H1 (cell line): ENCODE data around the gene RALGAPB. TPM values are rescaled to one million over a fixed set of nuclear protein-coding genes. Genes with fewer than 3 reads are reported as not detected.

Experiments
- CTCF ChIA-PET: fragments of 300-600 bp; sonication (Branson Sonifier 250); formaldehyde crosslinking; loops from one replicate; lab custom pipeline; 2021; ENCODE audit not compliant: partially characterized antibody; lab: Charles Lee
- POLR2A ChIA-PET: fragments of 300-600 bp; sonication (Branson Sonifier 250); formaldehyde crosslinking; loops from one replicate; lab custom pipeline; 2021; ENCODE audit warnings: inconsistent platforms; ENCODE audit not compliant: partially characterized antibody; lab: Charles Lee
- DNase-seq, 2 experiments: peaks; one replicate each; pipeline versions ENCODE4 v3.0.0 to v3.0.0-alpha.2; 2010 to 2022; ENCODE audit warnings: low spot score in 2 of 2, low read depth in 1 of 2, mixed read lengths in 1 of 2
- FAIRE-seq: peaks from 2 replicates; lab custom pipeline; 2011; peaks lifted over from hg19 to GRCh38; lab: Jason Lieb, UNC
- H2AFZ ChIP-seq: 2 replicates; pipeline ENCODE4 v1.8.1; 2012; ENCODE audit warnings: low read length, inconsistent platforms
- H2AK5ac ChIP-seq: 2 replicates; pipeline ENCODE4 v1.6.1; 2013; ENCODE audit warnings: low read depth, low read length
- H2BK120ac ChIP-seq: replicated peaks from 2 replicates; pipeline ENCODE3; 2013; ENCODE audit warnings: low read depth, low read length, inconsistent platforms
- H2BK12ac ChIP-seq: 2 replicates; pipeline ENCODE4 v1.6.1; 2013; ENCODE audit warnings: low read depth, low read length
- H2BK15ac ChIP-seq: 2 replicates; pipeline ENCODE4 v1.6.1; 2013; ENCODE audit warnings: low read length
- H2BK20ac ChIP-seq: 2 replicates; pipeline ENCODE4 v1.6.1; 2013; ENCODE audit warnings: low read length
- H2BK5ac ChIP-seq: 2 replicates; pipeline ENCODE4 v1.6.1; 2013; ENCODE audit warnings: low read depth, low read length
- H3K14ac ChIP-seq: 2 replicates; pipeline ENCODE4 v1.6.1; 2013; ENCODE audit warnings: inconsistent platforms; ENCODE audit not compliant: insufficient read length
- H3K18ac ChIP-seq: 2 replicates; pipeline ENCODE4 v1.6.1; 2013; ENCODE audit warnings: low read length; ENCODE audit errors: extremely low read depth
- H3K23ac ChIP-seq: 2 replicates; pipeline ENCODE4 v1.6.1; 2013; ENCODE audit warnings: inconsistent platforms; ENCODE audit not compliant: insufficient read length
- H3K23me2 ChIP-seq: 2 replicates; pipeline ENCODE4 v1.6.1; 2013; ENCODE audit warnings: low read depth, low read length
- H3K27ac ChIP-seq: 2 replicates; pipeline ENCODE4 v1.6.1; 2011; ENCODE audit warnings: low read depth, low read length, inconsistent platforms
- H3K27me3 ChIP-seq, 4 experiments: replicated peaks in 1 of 4; 1 replicate in 1 of 4; 2 replicates in 3 of 4; pipeline versions ENCODE4 v1.6.1 to v1.8.1; 2011 to 2013; ENCODE audit warnings: low read length in 3 of 4, mild to moderate bottlenecking in 3 of 4, inconsistent platforms in 2 of 4, mixed read lengths in 2 of 4, moderate library complexity in 1 of 4; ENCODE audit not compliant: control insufficient read depth in 3 of 4, insufficient read depth in 3 of 4; ENCODE audit errors: extremely low read depth in 1 of 4
- H3K36me3 ChIP-seq, 4 experiments: 2 replicates each; pipeline versions ENCODE4 v1.6.1 to v1.8.1; 2011 to 2013; ENCODE audit warnings: mild to moderate bottlenecking in 4 of 4, low read length in 3 of 4, moderate library complexity in 2 of 4, control low read depth in 1 of 4, inconsistent platforms in 1 of 4; ENCODE audit not compliant: insufficient read depth in 4 of 4, control insufficient read depth in 2 of 4
- H3K4ac ChIP-seq: replicated peaks from 2 replicates; pipeline ENCODE3; 2013; ENCODE audit warnings: low read length, low read depth, mixed read lengths, inconsistent platforms; ENCODE audit not compliant: insufficient read length
- H3K4me1 ChIP-seq, 4 experiments: replicated peaks in 1 of 4; 1 replicate in 1 of 4; 2 replicates in 3 of 4; pipeline versions ENCODE4 v1.6.1 to v1.8.1; 2011 to 2013; ENCODE audit warnings: low read length in 3 of 4, inconsistent platforms in 2 of 4, mixed read lengths in 1 of 4; ENCODE audit not compliant: insufficient read depth in 4 of 4, control insufficient read depth in 3 of 4
- H3K4me2 ChIP-seq, 2 experiments: 2 replicates each; pipeline versions ENCODE4 v1.6.1 to v1.8.1; 2011 to 2013; ENCODE audit warnings: low read depth in 2 of 2, low read length in 2 of 2, control low read depth in 1 of 2, inconsistent platforms in 1 of 2, mild to moderate bottlenecking in 1 of 2; ENCODE audit not compliant: insufficient read depth in 1 of 2
- H3K4me3 ChIP-seq, 4 experiments: fragments of 200-600, 300-600 bp in 1 of 4; sonication (generic), shearing (Covaris generic), sonication (Bioruptor Twin) in 1 of 4; 2 replicates each; pipeline versions ENCODE4 v1.5.1 to v1.8.1; 2011 to 2016; ENCODE audit warnings: low read length in 4 of 4, low read depth in 3 of 4, control low read depth in 2 of 4, inconsistent platforms in 2 of 4, mild to moderate bottlenecking in 2 of 4, mixed read lengths in 1 of 4, moderate library complexity in 1 of 4; ENCODE audit not compliant: insufficient read depth in 2 of 4; ENCODE audit errors: extremely low read depth in 1 of 4
- H3K56ac ChIP-seq: replicated peaks from 2 replicates; pipeline ENCODE3; 2013; ENCODE audit warnings: low read depth, mild to moderate bottlenecking, mixed read lengths, low read length, inconsistent platforms; ENCODE audit not compliant: insufficient read length
- H3K79me1 ChIP-seq: 2 replicates; pipeline ENCODE4 v1.6.1; 2013; ENCODE audit warnings: low read depth, low read length, control low read depth
- H3K79me2 ChIP-seq, 2 experiments: 2 replicates each; pipeline versions ENCODE4 v1.6.1 to v1.8.1; 2012 to 2013; ENCODE audit warnings: low read length in 2 of 2, mild to moderate bottlenecking in 2 of 2, inconsistent platforms in 1 of 2; ENCODE audit not compliant: insufficient read depth in 2 of 2, control insufficient read depth in 1 of 2
- H3K9ac ChIP-seq, 4 experiments: replicated peaks in 1 of 4; 1 replicate in 1 of 4; 2 replicates in 3 of 4; pipeline versions ENCODE4 v1.6.1 to v1.8.1; 2011 to 2013; ENCODE audit warnings: low read depth in 3 of 4, low read length in 3 of 4, control low read depth in 2 of 4, mild to moderate bottlenecking in 2 of 4, moderate library complexity in 2 of 4, inconsistent platforms in 1 of 4; ENCODE audit errors: extremely low read depth in 1 of 4
- H3K9me3 ChIP-seq, 2 experiments: 2 replicates each; pipeline versions ENCODE4 v1.6.1 to v1.8.1; 2012 to 2013; ENCODE audit warnings: mild to moderate bottlenecking in 2 of 2, moderate library complexity in 2 of 2, control low read depth in 1 of 2, inconsistent platforms in 1 of 2, low read depth in 1 of 2, low read length in 1 of 2, mixed read lengths in 1 of 2; ENCODE audit not compliant: insufficient read depth in 2 of 2
- H4K20me1 ChIP-seq, 2 experiments: replicated peaks in 1 of 2; 2 replicates each; pipeline versions ENCODE3 to v1.8.1; 2011 to 2013; ENCODE audit warnings: inconsistent platforms in 2 of 2, low read length in 2 of 2, mild to moderate bottlenecking in 1 of 2; ENCODE audit not compliant: insufficient read depth in 2 of 2, control insufficient read depth in 1 of 2
- H4K5ac ChIP-seq: 2 replicates; pipeline ENCODE4 v1.6.1; 2013; ENCODE audit warnings: low read length, low read depth, mixed read lengths, inconsistent platforms; ENCODE audit not compliant: insufficient read length
- H4K8ac ChIP-seq: 2 replicates; pipeline ENCODE4 v1.8.0; 2013; ENCODE audit warnings: mild to moderate bottlenecking, moderate library complexity, low read length, inconsistent platforms; ENCODE audit not compliant: insufficient read depth; ENCODE audit errors: extremely low read depth
- H4K91ac ChIP-seq: replicated peaks from 2 replicates; pipeline ENCODE3; 2013; ENCODE audit warnings: low read length, mixed read lengths, inconsistent platforms; ENCODE audit not compliant: insufficient read length
- BCL11A ChIP-seq, 2 experiments: IDR thresholded peaks; one replicate each; pipeline ENCODE4 v1.6.1; 2011; ENCODE audit warnings: low read depth in 2 of 2, low read length in 2 of 2, mild to moderate bottlenecking in 2 of 2
- CBX8 ChIP-seq: fragments of 300-800, 300-1000 bp; sonication (generic); IDR thresholded peaks from 2 replicates; pipeline ENCODE4 v1.7.1; 2016; ENCODE audit warnings: low read depth, low read length, borderline replicate concordance
- CREB1 ChIP-seq: IDR thresholded peaks from 2 replicates; pipeline ENCODE4 v1.6.1; 2012; ENCODE audit warnings: inconsistent platforms
- GTF2F1 ChIP-seq: IDR thresholded peaks from 2 replicates; pipeline ENCODE4 v1.6.1; 2012; ENCODE audit warnings: low read depth, low read length, improper control_type of control experiment, borderline replicate concordance
- JUN ChIP-seq: IDR thresholded peaks from 2 replicates; pipeline ENCODE4 v1.6.1; 2011; ENCODE audit warnings: low read depth, mild to moderate bottlenecking, improper control_type of control experiment, low read length
- MAFK ChIP-seq: IDR thresholded peaks from 2 replicates; pipeline ENCODE4 v1.6.1; 2012; ENCODE audit warnings: low read depth, mild to moderate bottlenecking, improper control_type of control experiment, low read length
- NRF1 ChIP-seq: IDR thresholded peaks from 2 replicates; pipeline ENCODE4 v1.6.1; 2011; ENCODE audit warnings: mild to moderate bottlenecking, low read depth, low read length, improper control_type of control experiment
- PHF8 ChIP-seq: fragments of 200-600 bp; sonication (generic); conservative IDR thresholded peaks from 2 replicates; pipeline ENCODE4 v1.7.1; 2012; ENCODE audit warnings: low read depth, mild to moderate bottlenecking, inconsistent platforms, low read length, moderate library complexity
- TBP ChIP-seq: IDR thresholded peaks from 2 replicates; pipeline ENCODE4 v1.6.1; 2011; ENCODE audit warnings: low read depth, low read length, improper control_type of control experiment
- WGBS, 2 experiments: shearing (Covaris generic) in 1 of 2; methylation state at CpG; one replicate each; pipeline versions ENCODE4 v1.1.6 to v1.1.7; 2013 to 2015; ENCODE audit warnings: low lambda C conversion rate in 2 of 2, mixed read lengths in 2 of 2, inconsistent platforms in 1 of 2, low coverage in 1 of 2, missing lambda C conversion rate in 1 of 2; ENCODE audit not compliant: insufficient replicate concordance in 2 of 2, insufficient coverage in 1 of 2, insufficient read length in 1 of 2; ENCODE audit errors: extremely low coverage in 1 of 2, missing lambda C conversion rate in 1 of 2; 5-methylcytosine and 5-hydroxymethylcytosine counted together
- polyA plus RNA-seq, 7 experiments: library from polyadenylated mRNA; depleted of rRNA in 3 of 7; stranded (reverse) in 5 of 7; unstranded in 2 of 7; fragments of >200 nt in 5 of 7; fragments of 200-250 nt in 2 of 7; gene quantifications; 1 replicate in 5 of 7; 2 replicates in 1 of 7; 4 replicates in 1 of 7; pipeline versions ENCODE4 v1.2.1 to v1.2.3, GENCODE V29; 2011 to 2013; ENCODE audit warnings: missing spikeins in 2 of 7, mixed read lengths in 2 of 7
- total RNA-seq: library from RNA; stranded (reverse); fragmentation: NEBNext Ultra II Directional; extraction: Animal tissue kit (Norgen Biotek cat#: 25700); gene quantifications from 2 replicates; pipeline ENCODE4 v1.2.1, GENCODE V29; 2021
- TF ChIP-seq, protein P1 (sequence below): IDR thresholded peaks from 2 replicates; pipeline ENCODE4 v1.6.1; 2012; ENCODE audit warnings: inconsistent platforms

RALGAPB gene
- total and polyA plus RNA-seq, 2 of the 8 experiments (the other 6 are each of a cell fraction or from before 2014, with no cell fraction given) = 10.6 to 35.1 TPM

DNA sequence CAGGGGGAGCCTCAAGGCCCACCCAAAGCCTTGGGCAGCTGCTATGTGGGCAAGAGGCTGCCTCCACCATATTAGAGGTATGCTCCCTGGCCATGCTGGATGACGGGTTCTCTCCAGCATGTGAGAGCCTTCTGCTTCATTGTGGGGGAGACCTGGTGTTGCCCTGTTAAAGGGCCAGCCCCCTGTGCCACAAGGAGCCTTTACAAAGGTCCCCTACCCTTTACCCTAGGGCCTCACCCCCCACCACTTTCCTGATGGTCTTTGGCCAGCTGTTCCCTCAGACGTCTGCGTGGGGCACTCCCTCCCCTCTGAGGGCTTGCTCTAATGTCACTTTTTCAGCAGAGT lies 113.5 kb downstream of the RALGAPB start:
- no peak overlapping the region for H3K4ac ChIP-seq
- H3K18ac ChIP-seq = no peak overlapping the region
- no peak overlapping the region for H2BK20ac ChIP-seq
- DNase-seq (no peak), FAIRE-seq (no peak)
- peaks cover 0 to 6% of the 10 kb centered on the region in 2 experiments for H4K20me1 ChIP-seq
- H3K36me3 ChIP-seq = no peaks in the 10 kb centered on the region
- no peak overlapping the region for H3K56ac ChIP-seq
- no peaks in the 10 kb centered on the region for H3K79me2 ChIP-seq
- no peak overlapping the region for H3K27ac ChIP-seq
- H2AFZ ChIP-seq = no peak overlapping the region
- H2AK5ac ChIP-seq = no peak overlapping the region
- H3K4me3 ChIP-seq = no peak overlapping the region
- CTCF ChIA-PET = no interaction called here
- no peak overlapping the region for H3K23ac ChIP-seq
- no peak overlapping the region for H3K9ac ChIP-seq
- H2BK12ac ChIP-seq = no peak overlapping the region
- no peaks in the 10 kb centered on the region for H3K9me3 ChIP-seq
- no peak overlapping the region for H2BK120ac ChIP-seq
- no peaks in the 10 kb centered on the region for H3K27me3 ChIP-seq
- no peak overlapping the region for H4K91ac ChIP-seq
- H4K5ac ChIP-seq = no peak overlapping the region
- H3K23me2 ChIP-seq = peaks cover 9% of the 10 kb centered on the region
- H2BK5ac ChIP-seq = no peak overlapping the region
- no peak overlapping the region for H3K4me2 ChIP-seq
- POLR2A ChIA-PET = no interaction called here
- H3K14ac ChIP-seq = no peak overlapping the region
- no peak overlapping the region for H4K8ac ChIP-seq
- H3K79me1 ChIP-seq = no peaks in the 10 kb centered on the region
- WGBS, 2 experiments = 90% methylated on average over 3 of the region's 3 CpGs; no CpG with 5 or more reads in 1 of the 2 experiments
- H2BK15ac ChIP-seq = no peak overlapping the region
- peaks cover 0 to 6% (median 2%) of the 10 kb centered on the region in 4 experiments; a peak in 1 of 7 replicates for H3K4me1 ChIP-seq
- no peak for TF ChIP-seq TBP
- no peak for TF ChIP-seq BCL11A (IDR thresholded peaks at IDR 0.05; ENCODE audit: low read depth in 2 of 2, low read length in 2 of 2)
- no peak for TF ChIP-seq NRF1
- TF ChIP-seq CBX8 = no peak
- no peak for TF ChIP-seq MAFK
- no peak for TF ChIP-seq CREB1
- no peak for TF ChIP-seq GTF2F1
- TF ChIP-seq JUN = no peak
- TF ChIP-seq, protein P1, sequence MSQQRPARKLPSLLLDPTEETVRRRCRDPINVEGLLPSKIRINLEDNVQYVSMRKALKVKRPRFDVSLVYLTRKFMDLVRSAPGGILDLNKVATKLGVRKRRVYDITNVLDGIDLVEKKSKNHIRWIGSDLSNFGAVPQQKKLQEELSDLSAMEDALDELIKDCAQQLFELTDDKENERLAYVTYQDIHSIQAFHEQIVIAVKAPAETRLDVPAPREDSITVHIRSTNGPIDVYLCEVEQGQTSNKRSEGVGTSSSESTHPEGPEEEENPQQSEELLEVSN = no peak
- no peak for TF ChIP-seq PHF8
